Measurements from ENCODE around the gene PAK6. TPM values are rescaled to one million over a fixed set of nuclear protein-coding genes. Genes with fewer than 3 reads are reported as not detected.

PAK6 gene
- total RNA-seq, 1 donor from 2014 or later: 13.2 TPM

GRCh38 chr15:40245666-40246450 lies 7.0 kb downstream of the PAK6 start:
- peaks cover 13% of the 10 kb centered on the region for H3K4me1 Mint-ChIP-seq (ENCODE audit: low read depth)
- TF ChIP-seq, protein P1, sequence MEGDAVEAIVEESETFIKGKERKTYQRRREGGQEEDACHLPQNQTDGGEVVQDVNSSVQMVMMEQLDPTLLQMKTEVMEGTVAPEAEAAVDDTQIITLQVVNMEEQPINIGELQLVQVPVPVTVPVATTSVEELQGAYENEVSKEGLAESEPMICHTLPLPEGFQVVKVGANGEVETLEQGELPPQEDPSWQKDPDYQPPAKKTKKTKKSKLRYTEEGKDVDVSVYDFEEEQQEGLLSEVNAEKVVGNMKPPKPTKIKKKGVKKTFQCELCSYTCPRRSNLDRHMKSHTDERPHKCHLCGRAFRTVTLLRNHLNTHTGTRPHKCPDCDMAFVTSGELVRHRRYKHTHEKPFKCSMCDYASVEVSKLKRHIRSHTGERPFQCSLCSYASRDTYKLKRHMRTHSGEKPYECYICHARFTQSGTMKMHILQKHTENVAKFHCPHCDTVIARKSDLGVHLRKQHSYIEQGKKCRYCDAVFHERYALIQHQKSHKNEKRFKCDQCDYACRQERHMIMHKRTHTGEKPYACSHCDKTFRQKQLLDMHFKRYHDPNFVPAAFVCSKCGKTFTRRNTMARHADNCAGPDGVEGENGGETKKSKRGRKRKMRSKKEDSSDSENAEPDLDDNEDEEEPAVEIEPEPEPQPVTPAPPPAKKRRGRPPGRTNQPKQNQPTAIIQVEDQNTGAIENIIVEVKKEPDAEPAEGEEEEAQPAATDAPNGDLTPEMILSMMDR (IDR thresholded peaks at IDR 0.05; ENCODE audit: unreplicated experiment): no peak
- H3K4me3 Mint-ChIP-seq (ENCODE audit: low read depth): no peak overlapping the region
- H3K27ac Mint-ChIP-seq: peak overlapping the region; percentile 86
- H3K9me3 Mint-ChIP-seq (ENCODE audit: low read depth): no peaks in the 10 kb centered on the region
- H3K36me3 Mint-ChIP-seq (ENCODE audit: insufficient read depth): no peaks in the 10 kb centered on the region
- peaks cover 20% of the 10 kb centered on the region for H3K27me3 Mint-ChIP-seq
- no peak for DNase-seq (ENCODE audit: low spot score, unreplicated experiment)

GRCh38 chr15:40246496-40247280 lies 7.8 kb downstream of the PAK6 start:
- peaks cover 29% of the 10 kb centered on the region for H3K27me3 Mint-ChIP-seq
- TF ChIP-seq, protein P1 (IDR thresholded peaks at IDR 0.05; ENCODE audit: unreplicated experiment): no peak
- peaks cover 13% of the 10 kb centered on the region for H3K4me1 Mint-ChIP-seq (ENCODE audit: low read depth)
- no peak for DNase-seq (ENCODE audit: low spot score, unreplicated experiment)
- no peaks in the 10 kb centered on the region for H3K36me3 Mint-ChIP-seq (ENCODE audit: insufficient read depth)
- H3K9me3 Mint-ChIP-seq (ENCODE audit: low read depth): no peaks in the 10 kb centered on the region
- H3K4me3 Mint-ChIP-seq (ENCODE audit: low read depth): no peak overlapping the region
- H3K27ac Mint-ChIP-seq: no peak overlapping the region

GRCh38 chr15:40247406-40247971 lies 8.6 kb downstream of the PAK6 start:
- TF ChIP-seq, protein P1 (IDR thresholded peaks at IDR 0.05; ENCODE audit: unreplicated experiment): no peak
- Mint-ChIP-seq H3K4me3 (ENCODE audit: low read depth) (no peak overlapping the region), H3K9me3 (ENCODE audit: low read depth) (no peaks in the 10 kb centered on the region), H3K4me1 (ENCODE audit: low read depth) (peaks cover 13% of the 10 kb centered on the region), H3K27me3 (peaks cover 30% of the 10 kb centered on the region), H3K36me3 (ENCODE audit: insufficient read depth) (no peaks in the 10 kb centered on the region), H3K27ac (peak overlapping the region; percentile 49)
- DNase-seq (ENCODE audit: low spot score, unreplicated experiment): no peak

- Mint-ChIP-seq H3K4me1 (ENCODE audit: low read depth) (peaks cover 17% of the 10 kb centered on the region), H3K9me3 (ENCODE audit: low read depth) (no peaks in the 10 kb centered on the region), H3K27me3 (peaks cover 32% of the 10 kb centered on the region), H3K36me3 (ENCODE audit: insufficient read depth) (no peaks in the 10 kb centered on the region), H3K4me3 (ENCODE audit: low read depth) (no peak overlapping the region), H3K27ac (no peak overlapping the region)
- DNase-seq (ENCODE audit: low spot score, unreplicated experiment): no peak
- TF ChIP-seq, protein P1 (IDR thresholded peaks at IDR 0.05; ENCODE audit: unreplicated experiment): no peak
Measured at GRCh38 chr15:40248006-40248783, 9.3 kb downstream of the PAK6 start.

Data from progenitor cell of endocrine pancreas (in vitro differentiated cells).